Gastroesophageal sphincter (tissue), 3 donors: Measurements from ENCODE around the gene DIAPH2.

Source experiments
- EP300 ChIP-seq: sonication (generic); formaldehyde crosslinking; IDR thresholded peaks from one replicate; pipeline ENCODE4 v1.6.1; 2017; ENCODE audit warnings: antibody characterized with exemption, mild to moderate bottlenecking
- POLR2A ChIP-seq, 2 donors: fragments of 450-650 bp; IDR thresholded peaks; one replicate each; pipeline ENCODE4 v1.6.1; 2017; ENCODE audit warnings: antibody characterized with exemption in 2 of 2, mild to moderate bottlenecking in 2 of 2, moderate library complexity in 1 of 2
- POLR2AphosphoS5 ChIP-seq: sonication (generic); formaldehyde crosslinking; IDR thresholded peaks from one replicate; pipeline ENCODE4 v1.6.1; 2017; ENCODE audit warnings: antibody characterized with exemption
- TF ChIP-seq, protein P1 (sequence below), 4 experiments: fragments of 200-600 bp in 2 of 4; fragments of 450-650 bp in 2 of 4; sonication (generic) in 1 of 4; IDR thresholded peaks; one replicate each; pipeline ENCODE4 v1.5.1; 2017 to 2019; ENCODE audit warnings: antibody characterized with exemption in 4 of 4, mild to moderate bottlenecking in 2 of 4, moderate library complexity in 2 of 4

DNA sequence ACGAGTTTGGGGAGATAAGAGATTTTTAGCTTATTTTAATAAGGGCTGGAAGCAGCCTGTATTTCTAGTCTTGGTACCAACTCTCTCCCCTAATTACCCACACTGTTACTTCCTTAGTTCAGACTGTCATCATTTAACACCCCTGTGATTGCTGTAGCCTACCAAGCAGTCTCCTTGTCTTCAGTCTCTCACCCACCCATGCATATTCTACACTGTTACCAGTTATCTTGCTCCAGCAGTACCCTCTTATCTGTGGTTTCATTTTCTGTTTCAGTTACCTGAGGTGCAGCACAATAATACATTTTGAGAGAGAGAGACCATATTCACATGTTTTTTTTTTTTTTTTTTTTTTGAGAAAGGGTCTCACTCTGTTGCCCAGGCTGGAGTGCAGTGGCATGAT, 80.2 kb downstream of the DIAPH2 start:
- TF ChIP-seq, protein P1, sequence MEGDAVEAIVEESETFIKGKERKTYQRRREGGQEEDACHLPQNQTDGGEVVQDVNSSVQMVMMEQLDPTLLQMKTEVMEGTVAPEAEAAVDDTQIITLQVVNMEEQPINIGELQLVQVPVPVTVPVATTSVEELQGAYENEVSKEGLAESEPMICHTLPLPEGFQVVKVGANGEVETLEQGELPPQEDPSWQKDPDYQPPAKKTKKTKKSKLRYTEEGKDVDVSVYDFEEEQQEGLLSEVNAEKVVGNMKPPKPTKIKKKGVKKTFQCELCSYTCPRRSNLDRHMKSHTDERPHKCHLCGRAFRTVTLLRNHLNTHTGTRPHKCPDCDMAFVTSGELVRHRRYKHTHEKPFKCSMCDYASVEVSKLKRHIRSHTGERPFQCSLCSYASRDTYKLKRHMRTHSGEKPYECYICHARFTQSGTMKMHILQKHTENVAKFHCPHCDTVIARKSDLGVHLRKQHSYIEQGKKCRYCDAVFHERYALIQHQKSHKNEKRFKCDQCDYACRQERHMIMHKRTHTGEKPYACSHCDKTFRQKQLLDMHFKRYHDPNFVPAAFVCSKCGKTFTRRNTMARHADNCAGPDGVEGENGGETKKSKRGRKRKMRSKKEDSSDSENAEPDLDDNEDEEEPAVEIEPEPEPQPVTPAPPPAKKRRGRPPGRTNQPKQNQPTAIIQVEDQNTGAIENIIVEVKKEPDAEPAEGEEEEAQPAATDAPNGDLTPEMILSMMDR (IDR thresholded peaks at IDR 0.05), result no peak
- TF ChIP-seq EP300, result no peak
- no peak for TF ChIP-seq POLR2A (IDR thresholded peaks at IDR 0.05)
- no peak for TF ChIP-seq POLR2AphosphoS5
